ENCODE data around the gene ZDHHC1.
"Not testable (repeated sequence)": the region's sequence is repeated elsewhere in the genome, so short reads cannot be mapped to it uniquely, and the experiment has no call there.

ZDHHC1 gene

GRCh38 chr16:67392301-67393059 lies 23.8 kb downstream of the ZDHHC1 start:
- DNase-seq: no peak

DNA sequence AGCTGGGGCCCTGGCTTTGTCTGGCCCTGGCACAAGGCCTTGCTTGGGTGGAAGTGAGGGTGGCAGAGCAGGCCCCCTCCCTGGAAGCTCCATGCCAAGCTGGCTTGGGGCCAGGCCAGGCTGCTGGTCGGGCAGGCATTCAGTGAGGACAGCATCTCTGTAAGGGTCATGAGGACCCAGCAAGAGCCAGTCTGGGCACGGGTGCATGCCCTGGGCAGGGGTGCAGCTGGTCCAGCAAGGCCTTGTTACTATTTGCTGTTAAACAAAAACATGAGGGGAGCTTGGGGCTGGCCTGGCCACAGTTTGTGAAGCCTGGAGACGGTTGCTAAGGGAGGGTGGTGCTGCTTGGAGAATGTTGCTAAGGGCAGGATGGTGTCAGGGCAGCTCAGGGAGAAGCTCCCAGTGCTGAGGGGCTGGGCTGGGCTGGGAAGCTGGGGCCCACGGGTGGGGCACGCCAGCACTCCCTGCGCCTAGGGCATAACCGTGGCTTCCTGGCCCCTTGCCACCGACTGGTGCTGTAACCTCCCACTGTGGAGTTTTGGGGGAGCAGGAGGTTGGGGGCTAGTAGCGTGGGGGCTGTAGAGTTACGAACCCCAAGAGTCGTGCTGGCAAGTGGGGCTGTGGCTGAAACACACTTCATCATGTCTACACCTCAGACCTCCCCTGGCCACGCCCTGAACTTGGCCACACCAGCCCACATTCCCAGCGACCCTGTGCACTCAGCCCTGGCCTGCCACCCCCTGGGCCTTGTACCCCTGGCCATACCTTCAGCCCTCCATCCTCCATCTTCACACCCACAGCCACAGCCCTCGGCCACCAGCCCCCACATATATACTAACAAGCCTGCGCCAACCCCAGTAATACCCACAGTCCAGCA lies 24.6 kb downstream of the ZDHHC1 start:
- peak; percentile 41 for DNase-seq

GRCh38 chr16:67390816-67391423 lies 25.4 kb downstream of the ZDHHC1 start:
- DNase-seq: no peak

GRCh38 chr16:67389911-67390815 lies 26.1 kb downstream of the ZDHHC1 start:
- DNase-seq: peak; percentile 74

GRCh38 chr16:67388591-67388990 lies 27.7 kb downstream of the ZDHHC1 start:
- no peak for DNase-seq

- no peak for DNase-seq
Observed at GRCh38 chr16:67388191-67388590, 28.1 kb downstream of the ZDHHC1 start.

GRCh38 chr16:67387479-67388079 lies 28.7 kb downstream of the ZDHHC1 start:
- DNase-seq: no peak

DNA sequence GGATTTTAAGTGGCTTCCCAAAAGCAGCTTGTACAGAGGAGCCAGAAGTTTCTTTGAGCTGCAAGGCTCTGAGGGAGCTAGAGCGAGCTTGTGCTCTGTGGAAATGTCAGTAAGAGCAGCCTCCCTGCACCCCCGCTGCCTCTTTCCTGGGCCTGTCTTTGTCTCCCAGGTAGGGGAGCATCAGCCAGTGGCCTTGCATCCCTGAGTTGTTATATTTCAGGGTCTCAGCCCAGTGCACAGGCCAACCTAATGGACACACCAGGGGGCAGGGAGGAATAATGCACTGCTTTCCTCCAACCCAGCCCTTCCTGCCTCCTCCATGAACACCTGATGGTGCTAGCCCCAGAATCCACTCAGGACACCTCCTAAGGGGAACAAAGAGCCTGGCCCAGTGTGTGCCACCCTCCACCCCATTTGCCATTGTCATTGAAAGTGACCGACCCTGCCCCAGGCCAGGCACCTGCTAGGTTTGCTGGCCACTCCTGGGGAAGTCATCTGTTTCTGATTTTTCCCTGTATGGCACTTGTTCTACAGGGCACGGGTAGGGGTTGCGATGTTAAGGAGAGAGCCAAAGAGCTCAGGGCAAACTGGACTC lies 29.3 kb downstream of the ZDHHC1 start:
- no peak for DNase-seq

DNA sequence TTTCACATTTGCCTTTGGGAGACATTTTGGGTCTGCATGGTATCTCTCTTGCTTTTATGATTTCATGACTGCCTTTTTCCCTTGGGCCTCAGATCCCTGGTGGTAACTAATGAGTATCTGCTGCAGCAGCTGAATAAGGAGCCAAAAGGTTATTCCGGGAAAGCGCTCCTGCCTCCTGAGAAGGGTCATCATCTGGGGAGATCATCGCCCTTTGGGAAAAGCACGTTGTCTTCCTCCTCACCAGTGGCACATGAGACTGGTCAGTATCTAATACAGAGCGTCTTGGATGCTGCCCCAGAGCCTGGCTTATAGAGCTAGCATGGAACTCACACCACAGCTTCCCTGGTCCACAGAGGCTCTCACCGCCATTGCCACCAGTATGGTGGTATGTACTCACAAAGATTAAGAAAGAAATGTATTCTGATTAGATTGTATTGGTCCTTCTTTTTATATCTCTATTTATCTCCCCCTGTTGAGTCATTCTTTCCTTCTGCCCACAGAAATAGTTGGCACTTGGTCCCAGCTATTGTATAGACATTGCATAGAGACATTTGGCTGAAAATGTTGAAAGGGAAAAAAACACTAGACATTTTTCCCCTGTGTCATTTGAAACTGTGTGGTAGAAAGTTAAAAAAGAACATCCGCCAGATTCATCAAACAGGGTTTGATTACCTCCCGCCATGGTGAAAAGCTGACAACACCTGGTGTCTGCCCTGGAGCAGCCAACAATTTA lies 31.3 kb downstream of the ZDHHC1 start:
- DNase-seq: no peak

GRCh38 chr16:67383284-67383683 lies 33.0 kb downstream of the ZDHHC1 start:
- no peak for DNase-seq

DNA sequence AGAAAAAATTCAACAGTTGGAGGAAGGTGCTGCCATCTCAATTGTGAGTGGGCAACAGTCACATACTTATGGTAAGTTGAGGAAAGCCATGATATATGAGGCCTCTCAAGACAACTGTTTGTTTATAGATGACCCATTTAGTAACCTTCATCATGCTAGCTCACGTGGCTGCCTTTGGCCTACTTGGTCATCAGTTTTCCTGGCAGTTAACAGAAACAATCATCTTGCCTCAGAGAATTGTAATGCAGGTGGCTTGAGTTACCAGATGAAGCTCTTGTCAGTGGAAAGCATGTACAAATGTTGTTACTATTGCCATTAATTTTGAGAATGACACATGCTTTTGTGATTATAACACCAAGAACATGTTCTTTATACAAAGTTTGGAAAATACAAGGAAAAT lies 37.6 kb downstream of the ZDHHC1 start:
- DNase-seq: no peak

- DNase-seq: not testable (repeated sequence)
Observed at GRCh38 chr16:67376012-67376411, 40.3 kb downstream of the ZDHHC1 start.

- no peak for DNase-seq
Observed at GRCh38 chr16:67372664-67373063, 43.6 kb downstream of the ZDHHC1 start.

GRCh38 chr16:67370661-67371060 lies 45.6 kb downstream of the ZDHHC1 start:
- DNase-seq: no peak

GRCh38 chr16:67364600-67365235 lies 51.6 kb downstream of the ZDHHC1 start:
- no peak for DNase-seq

DNA sequence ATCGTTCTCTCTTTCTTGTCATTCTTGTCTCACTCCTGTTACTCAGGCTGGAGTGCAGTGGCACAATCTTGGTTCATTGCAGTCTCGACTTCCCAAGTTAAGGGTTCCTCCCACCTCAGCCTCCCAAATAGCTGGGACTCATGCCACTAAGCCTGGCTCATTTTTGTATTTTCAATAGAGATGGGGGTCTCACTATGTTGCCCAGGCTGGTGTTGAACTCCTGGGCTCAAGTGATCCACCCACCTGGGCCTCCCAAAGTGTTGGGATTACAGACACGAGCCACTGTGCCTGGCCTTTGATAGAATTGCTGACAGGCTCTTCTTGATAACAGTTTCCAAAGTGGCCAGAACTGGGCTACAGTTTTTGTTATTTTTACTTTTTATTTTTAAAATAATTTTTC lies 55.2 kb downstream of the ZDHHC1 start:
- no peak for DNase-seq

DNA sequence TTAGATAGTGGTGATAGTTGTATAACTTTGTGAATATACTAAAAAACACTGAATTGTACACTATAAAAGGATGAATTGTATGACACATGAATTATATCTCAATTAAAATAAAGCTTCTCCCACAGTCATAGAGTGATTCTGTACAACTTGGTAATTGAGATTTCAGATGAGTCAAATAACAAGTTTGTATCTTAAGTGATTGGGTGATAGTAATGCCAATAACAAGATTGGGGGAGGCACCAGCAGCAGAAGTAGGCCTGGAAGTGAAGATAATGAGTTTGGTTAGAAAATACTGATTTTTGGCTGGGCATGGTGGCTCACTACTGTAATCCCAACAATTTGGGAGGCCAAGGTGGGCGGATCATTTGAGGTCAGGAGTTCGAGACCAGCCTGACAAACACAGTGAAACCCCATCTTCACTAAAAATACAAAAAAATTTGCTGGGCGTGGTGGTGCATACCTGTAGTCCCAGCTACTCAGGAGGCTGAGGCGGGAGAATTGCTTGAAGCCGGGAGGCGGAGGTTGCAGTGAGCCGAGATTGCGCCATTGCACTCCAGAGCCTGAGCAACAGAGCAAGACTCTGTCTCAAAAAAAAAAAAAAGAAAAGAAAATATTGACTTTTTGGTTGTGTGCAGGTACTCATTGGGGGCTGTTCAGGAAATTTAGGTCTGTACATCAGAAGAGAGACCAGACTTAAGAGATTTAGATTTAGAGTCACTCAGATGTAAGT lies 56.6 kb downstream of the ZDHHC1 start:
- DNase-seq: not testable (repeated sequence)

GRCh38 chr16:67357561-67357960 lies 58.7 kb downstream of the ZDHHC1 start:
- no peak for DNase-seq

GRCh38 chr16:67356396-67356795 lies 59.9 kb downstream of the ZDHHC1 start:
- no peak for DNase-seq

DNA sequence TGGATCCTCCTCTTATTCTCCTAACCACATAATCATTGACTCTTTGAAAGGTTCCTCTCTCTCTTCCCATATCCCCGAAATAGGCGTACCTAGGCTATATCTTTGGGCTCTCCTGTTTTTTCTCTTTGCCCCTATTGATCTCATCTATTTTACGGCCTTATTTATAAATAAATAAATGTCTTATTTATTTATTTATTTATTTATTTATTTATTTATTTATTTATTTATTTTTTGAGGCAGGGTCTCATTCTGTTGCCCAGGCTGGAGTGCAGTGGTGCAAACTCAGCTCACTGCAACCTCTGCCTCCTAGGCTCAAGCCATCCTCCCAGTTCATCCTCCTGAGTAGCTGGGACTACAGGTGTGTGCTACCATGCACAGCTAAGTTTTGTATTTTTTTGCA lies 63.8 kb downstream of the ZDHHC1 start:
- not testable (repeated sequence) for DNase-seq
